Heart right ventricle (tissue), 16 donors: ENCODE measurements around the gene SUB1. TPM values are rescaled to one million over a fixed set of nuclear protein-coding genes. Genes with fewer than 3 reads are reported as not detected.
"Not testable (repeated sequence)": the region's sequence is repeated elsewhere in the genome, so short reads cannot be mapped to it uniquely, and the experiment has no call there.

Experiments
- ATAC-seq, 8 donors: fragments of 200-7000 bp; cut with Tn5 transposase; one replicate each; pipeline ENCODE4 v1.9.1; 2020; ENCODE audit warnings: mild to moderate bottlenecking in 8 of 8, moderate library complexity in 8 of 8, moderate number of reproducible peaks in 1 of 8
- DNase-seq, 2 donors: peaks; one replicate each; pipeline ENCODE4 v3.0.0-alpha.2; 2020
- H3K27ac ChIP-seq, 10 donors: fragments of 200-600 bp; sonication (generic) in 2 of 10; one replicate each; pipeline versions ENCODE4 v1.5.0 to v1.8.0; 2020 to 2022; ENCODE audit warnings: mild to moderate bottlenecking in 3 of 10
- H3K27me3 ChIP-seq, 7 donors: fragments of 200-600 bp; one replicate each; pipeline ENCODE4 v1.8.0; 2021 to 2022; ENCODE audit warnings: mild to moderate bottlenecking in 2 of 7
- H3K36me3 ChIP-seq, 9 donors: fragments of 200-600 bp; sonication (generic) in 1 of 9; one replicate each; pipeline versions ENCODE4 v1.5.0 to v1.8.0; 2020 to 2022; ENCODE audit warnings: mild to moderate bottlenecking in 2 of 9
- H3K4me1 ChIP-seq, 9 donors: fragments of 200-600 bp; sonication (generic) in 1 of 9; one replicate each; pipeline versions ENCODE4 v1.5.0 to v1.8.0; 2020 to 2022; ENCODE audit warnings: mild to moderate bottlenecking in 4 of 9
- H3K4me3 ChIP-seq, 10 donors: fragments of 200-600 bp; sonication (generic) in 2 of 10; one replicate each; pipeline versions ENCODE4 v1.5.0 to v1.8.0; 2020 to 2022; ENCODE audit warnings: mild to moderate bottlenecking in 7 of 10, moderate library complexity in 2 of 10
- H3K9me3 ChIP-seq, 11 donors: fragments of 200-600 bp in 10 of 11; sonication (generic) in 2 of 11; one replicate each; pipeline versions ENCODE4 v1.5.0 to v1.8.0; 2013 to 2022; ENCODE audit warnings: mild to moderate bottlenecking in 2 of 11, control low read depth in 1 of 11, moderate library complexity in 1 of 11
- CTCF ChIP-seq, 9 donors: fragments of 200-600 bp; sonication (generic) in 2 of 9; IDR thresholded peaks; one replicate each; pipeline versions ENCODE4 v1.5.0 to v1.8.0; 2021 to 2022; ENCODE audit warnings: antibody characterized with exemption in 9 of 9, mild to moderate bottlenecking in 5 of 9, moderate library complexity in 1 of 9
- WGBS, 2 donors: extraction: QIAGEN DNeasy Blood & Tissue Kit; methylation state at CpG; one replicate each; pipeline ENCODE4 v1.1.7; 2013; ENCODE audit warnings: inconsistent platforms in 1 of 2; 5-methylcytosine and 5-hydroxymethylcytosine counted together
- intact Hi-C, 10 donors: fragments of 100-400 bp; cut with DNase I; formaldehyde crosslinking; loops; one replicate each; pipeline versions ENCODE4 v1.11.1 to v1.14.2; 2022
- polyA plus RNA-seq, 2 donors: library from polyadenylated mRNA; stranded (reverse); fragments of 200-250 nt; gene quantifications; one replicate each; pipeline ENCODE4 v1.2.3, GENCODE V29; 2013
- total RNA-seq, 10 donors: library from RNA; stranded (reverse); fragmentation: NEBNext Ultra II Directional in 3 of 10; extraction: Animal tissue kit (Norgen Biotek cat#: 25700) in 3 of 10; gene quantifications; one replicate each; pipeline versions ENCODE4 v1.2.1 to v1.2.4, GENCODE V29; 2021 to 2023
- donor health status: Arrhythmogenic right ventricular cardiomyopathy.
- donor health status: ischemic (EF 13 %, LVEDD 7.1; RV severe dilation, severe dysfunction).
- donor health status: healthy with polysubstance abuse.
- donor health status: DM: no; HTN: yes; CAD: no.
- donor health status: DM: no; HTN: no; CAD: no.
- donor health status: ischemic (EF 25% LVEDD 6.9; RV normal size, moderate dysfunction).
- donor health status: ischemic (EF 25% LVEDD 5.7; RV mildly dilated, moderate dysfunction).
- donor health status: healthy.
- donor health status: DM: yes; HTN: yes; CAD: no.
- donor health status: Ischemic cardiomyopathy.
- donor health status: ischemic (EF 35%, LVEDD 5.7; RV mildly dilated, moderate dysfunction).
- donor health status: nonischemic (EF 11% LVEDD 7.7; RV severe dilation, severe dysfunction).
- donor health status: DM: yes; HTN: yes; CAD: no.
- donor health status: PGD.
- donor health status: ischemic (EF 29% LVEDD 5.4; RV normal size, mild dysfunction).
- donor health status: nonischemic (EF 23%, LVEDD 6.1; RV moderate dilation, normal function).

Gene SUB1
- total and polyA plus RNA-seq, 12 donors = 86.8 to 224 (median 186) TPM

GRCh38 chr5:32545102-32545800 is 40.1 kb upstream of the SUB1 start:
- no peaks in the 10 kb centered on the region for H3K36me3 ChIP-seq
- peaks cover 0 to 3% (median 0%) of the 10 kb centered on the region in 7 donors for H3K27me3 ChIP-seq
- no peak for TF ChIP-seq CTCF (IDR thresholded peaks at IDR 0.05)
- 61 to 66% methylated on average over 12 of the region's 12 CpGs for WGBS, 2 donors
- intact Hi-C loops = no loop called here
- H3K4me3 ChIP-seq = no peak overlapping the region
- DNase-seq = no peak
- H3K27ac ChIP-seq = no peak overlapping the region
- no peak for ATAC-seq
- peaks cover 0 to 22% (median 0%) of the 10 kb centered on the region in 9 donors for H3K4me1 ChIP-seq
- peaks cover 0 to 6% (median 0%) of the 10 kb centered on the region in 11 donors for H3K9me3 ChIP-seq

GRCh38 chr5:32551194-32551593 is 34.2 kb upstream of the SUB1 start:
- 59 to 60% methylated on average over 3 of the region's 3 CpGs for WGBS, 2 donors
- Histone ChIP-seq H3K27ac (no peak overlapping the region), H3K9me3 (peaks cover 0 to 16% (median 0%) of the 10 kb centered on the region in 11 donors), H3K27me3 (no peaks in the 10 kb centered on the region), H3K36me3 (no peaks in the 10 kb centered on the region), H3K4me1 (peaks cover 0 to 4% (median 0%) of the 10 kb centered on the region in 9 donors), H3K4me3 (no peak overlapping the region)
- no peak for TF ChIP-seq CTCF (IDR thresholded peaks at IDR 0.05)
- peak in 1 of 8 donors; percentile 64 for ATAC-seq
- intact Hi-C loops = no loop called here
- no peak for DNase-seq

- Histone ChIP-seq H3K4me3 (no peak overlapping the region), H3K36me3 (no peaks in the 10 kb centered on the region), H3K9me3 (peaks cover 0 to 16% (median 0%) of the 10 kb centered on the region in 11 donors), H3K27ac (no peak overlapping the region), H3K27me3 (no peaks in the 10 kb centered on the region), H3K4me1 (peaks cover 0 to 4% (median 0%) of the 10 kb centered on the region in 9 donors)
- TF ChIP-seq CTCF (IDR thresholded peaks at IDR 0.05) = no peak
- intact Hi-C loops = no loop called here
- WGBS, 2 donors = 85 to 90% methylated on average over 2 of the region's 2 CpGs
- DNase-seq = no peak
- ATAC-seq = no peak
Measured at GRCh38 chr5:32551865-32552264, 33.5 kb upstream of the SUB1 start.

- DNase-seq, intact Hi-C loops, ATAC-seq, H3K4me3 ChIP-seq, H3K4me1 ChIP-seq, H3K27ac ChIP-seq, H3K27me3 ChIP-seq, H3K36me3 ChIP-seq: not testable (repeated sequence)
- 92 to 93% methylated on average over 6 of the region's 6 CpGs for WGBS, 2 donors
- H3K9me3 ChIP-seq = peaks cover 0 to 10% (median 0%) of the 10 kb centered on the region in 11 donors
Measured at GRCh38 chr5:32552491-32552890, 32.9 kb upstream of the SUB1 start.

GRCh38 chr5:32552936-32553335 is 32.4 kb upstream of the SUB1 start:
- no peak for ATAC-seq
- no peaks in the 10 kb centered on the region for H3K36me3 ChIP-seq
- H3K4me1 ChIP-seq = peaks cover 0 to 4% (median 0%) of the 10 kb centered on the region in 9 donors
- H3K9me3 ChIP-seq = peaks cover 0 to 10% (median 0%) of the 10 kb centered on the region in 11 donors
- intact Hi-C loops = no loop called here
- H3K27me3 ChIP-seq = no peaks in the 10 kb centered on the region
- H3K27ac ChIP-seq = no peak overlapping the region
- no peak for TF ChIP-seq CTCF (IDR thresholded peaks at IDR 0.05)
- DNase-seq = no peak
- no peak overlapping the region for H3K4me3 ChIP-seq
- WGBS, 2 donors = 96 to 97% methylated on average over 10 of the region's 10 CpGs

GRCh38 chr5:32554181-32554780 is 31.1 kb upstream of the SUB1 start:
- H3K27me3 ChIP-seq, DNase-seq, ATAC-seq, H3K4me3 ChIP-seq, H3K36me3 ChIP-seq, H3K4me1 ChIP-seq, H3K27ac ChIP-seq, intact Hi-C loops: not testable (repeated sequence)
- 39 to 50% methylated on average over 2 of the region's 2 CpGs for WGBS, 2 donors
- peaks cover 0 to 10% (median 0%) of the 10 kb centered on the region in 11 donors for H3K9me3 ChIP-seq

- ATAC-seq, H3K36me3 ChIP-seq, intact Hi-C loops, H3K4me3 ChIP-seq, H3K4me1 ChIP-seq, DNase-seq, H3K27me3 ChIP-seq, H3K27ac ChIP-seq: not testable (repeated sequence)
- H3K9me3 ChIP-seq = peaks cover 0 to 10% (median 0%) of the 10 kb centered on the region in 11 donors
- 70 to 79% methylated on average over 6 of the region's 6 CpGs for WGBS, 2 donors
Measured at GRCh38 chr5:32556543-32556942, 28.8 kb upstream of the SUB1 start.
